Measurements from ENCODE around the gene ARHGAP21. TPM values are rescaled to one million over a fixed set of nuclear protein-coding genes. Genes with fewer than 3 reads are reported as not detected.
A peak's percentile ranks its signal among the peaks of the same experiment; 100 is the strongest.

ARHGAP21 gene
- total and polyA plus RNA-seq, 9 of the 15 experiments (the other 6 are each of a cell fraction or from before 2014, with no cell fraction given) = 13.6 to 145 (median 60.8) TPM

DNA sequence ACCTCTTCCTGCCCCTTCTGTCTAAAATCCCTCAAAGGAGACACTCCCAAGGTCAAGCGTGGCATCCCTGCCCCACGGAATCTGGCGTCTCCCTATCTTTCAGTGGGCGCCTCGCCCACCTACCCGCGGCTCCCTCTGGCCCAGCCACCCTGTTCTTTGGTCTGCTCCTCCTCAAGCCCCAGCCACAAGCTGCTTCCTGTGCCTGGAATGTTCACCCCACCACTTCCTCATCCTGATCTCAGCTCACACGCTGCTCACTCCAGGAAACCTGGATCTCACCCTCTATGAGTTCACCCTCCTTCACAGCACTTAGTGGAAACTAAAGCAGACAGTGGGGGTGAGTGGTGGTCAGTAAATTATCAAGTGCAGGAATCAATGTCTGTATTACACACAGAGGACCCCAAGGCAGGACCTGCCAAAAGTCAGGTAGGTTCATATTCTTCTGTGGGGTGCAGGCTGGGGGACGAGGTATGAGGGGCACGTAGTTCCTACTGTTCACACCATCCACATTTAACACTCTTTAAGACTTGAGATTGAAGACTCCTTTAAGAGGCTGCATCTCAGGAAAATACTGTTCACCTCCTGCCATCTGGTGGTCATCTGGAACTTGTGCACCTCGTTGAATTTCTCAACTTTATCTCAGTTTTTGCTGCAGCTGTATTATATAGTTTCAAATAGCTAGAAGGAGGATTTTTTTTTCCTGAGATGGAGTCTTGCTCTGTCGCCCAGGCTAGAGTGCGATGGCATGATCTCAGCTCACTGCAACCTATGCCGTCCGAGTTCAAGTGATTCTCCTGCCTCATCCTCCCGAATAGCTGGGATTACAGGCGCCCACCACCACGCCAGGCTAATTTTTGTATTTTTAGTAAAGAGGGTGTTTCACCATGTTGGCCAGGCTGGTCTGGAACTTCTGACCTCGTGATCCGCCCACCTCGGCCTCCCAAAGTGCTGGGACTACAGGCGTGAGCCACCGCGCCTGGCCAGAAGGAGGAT lies 166.6 kb downstream of the ARHGAP21 start:
- POLR2A ChIA-PET = interaction anchor here (0.6 to 1.5 kb wide), 3 partner anchors 97 to 622 kb away, joined by 3 read pairs; no protein-coding TSS in a partner anchor
- H3K4me1 ChIP-seq (replicated peaks in 1 of 2; ENCODE audit: control insufficient read depth in 2 of 2, insufficient read depth in 2 of 2, low read length in 2 of 2) = peaks cover 4 to 5% of the 10 kb centered on the region in 2 experiments; a peak in 4 of 5 replicates
- WGBS (ENCODE audit: insufficient coverage, low coverage, missing lambda C conversion rate) = 36% methylated on average over 24 of the region's 24 CpGs
- FAIRE-seq (peak; percentile 98), DNase-seq (ENCODE audit: extremely low read depth in 1 of 4, low spot score in 3 of 4) (peak; percentile 47 to 77 (median 51)), ATAC-seq (peak; percentile 71)
- CTCF ChIA-PET (ENCODE audit: low intra/inter-chr PET ratio) = no interaction called here
- no peak overlapping the region for H3K27ac ChIP-seq (ENCODE audit: extremely low read depth, low read depth, low read length)
- intact Hi-C loops (cut with micrococcal nuclease) (loop anchor here (2.0 kb wide), 1 partner anchor 38 kb away; no protein-coding TSS in a partner anchor), in situ Hi-C loops (cut with MboI) (no loop called here)
- H4K20me1 ChIP-seq (replicated peaks; ENCODE audit: control insufficient read depth, insufficient read depth, low read length) = no peaks in the 10 kb centered on the region
- H3K9me3 ChIP-seq (replicated peaks; ENCODE audit: control insufficient read depth, insufficient read depth, low read depth, low read length) = no peaks in the 10 kb centered on the region
- H3K9ac ChIP-seq (ENCODE audit: insufficient read depth in 1 of 2, low read depth in 2 of 2, low read length in 2 of 2) = peak overlapping the region in 1 of 2 experiments; percentile 23; a peak in 1 of 4 replicates
- no TSS peak for BruUV-seq (replicated peaks)
- H3K36me3 ChIP-seq (ENCODE audit: control insufficient read depth, insufficient read depth, low read length) = no peaks in the 10 kb centered on the region
- no peaks in the 10 kb centered on the region for H3K79me2 ChIP-seq (ENCODE audit: control insufficient read depth, insufficient read depth, low read length)
- no peaks in the 10 kb centered on the region for H3K9me1 ChIP-seq (ENCODE audit: control insufficient read depth, insufficient read depth, low read length)
- peaks cover 7 to 19% of the 10 kb centered on the region in 2 experiments; a peak in 3 of 5 replicates for H3K27me3 ChIP-seq (ENCODE audit: control insufficient read depth in 2 of 2, insufficient read depth in 2 of 2, low read length in 2 of 2)
- H3K4me2 ChIP-seq (ENCODE audit: insufficient read depth, low read length) = no peak overlapping the region
- no peak overlapping the region for H3K4me3 ChIP-seq
- H2AFZ ChIP-seq (ENCODE audit: low read depth, low read length) = no peak overlapping the region
- TF ChIP-seq SRSF9 (IDR thresholded peaks at IDR 0.05; ENCODE audit: borderline replicate concordance, low read depth, low read length) (no peak), RAD21 (CRISPR knock-in tag; conservative IDR thresholded peaks at IDR 0.05 in 1 of 2, IDR thresholded peaks at IDR 0.05 in 1 of 2) (peak; percentile 58 to 77), ZNF785 (CRISPR knock-in tag; IDR thresholded peaks at IDR 0.05) (no peak), SPI1 (IDR thresholded peaks at IDR 0.05; ENCODE audit: borderline replicate concordance, low read depth, low read length) (peak; percentile 59; the same call in 1 of the 2 replicates), CTCF (IDR thresholded peaks at IDR 0.05 in 2 of 3, conservative IDR thresholded peaks at IDR 0.05 in 1 of 3; ENCODE audit: insufficient read depth in 2 of 3, low read depth in 1 of 3, low read length in 3 of 3) (peak; percentile 71 to 78 (median 73)), RBM22 (IDR thresholded peaks at IDR 0.05; ENCODE audit: low read depth, low read length, poor library complexity, severe bottlenecking) (no peak), ZNF232 (CRISPR knock-in tag; IDR thresholded peaks at IDR 0.05) (peak; percentile 79), SMC3 (conservative IDR thresholded peaks at IDR 0.05; ENCODE audit: insufficient read depth, low read depth, low read length) (peak; percentile 50; the same call in 1 of the 2 replicates)
